HEK293T (cell line): ENCODE results near the gene RFC2.
"Not testable (repeated sequence)": the region's sequence is repeated elsewhere in the genome, so short reads cannot be mapped to it uniquely, and the experiment has no call there.

Experiments
- CTCF ChIA-PET: fragments of 350-600 bp; formaldehyde crosslinking; extraction: SDS; loops from one replicate; lab custom pipeline; 2021; ENCODE audit warnings: antibody characterized with exemption, inconsistent platforms; lab: Yijun Ruan, JAX
- POLR2A ChIA-PET: fragments of 350-600 bp; formaldehyde crosslinking; extraction: SDS; loops from one replicate; lab custom pipeline; 2020; ENCODE audit warnings: antibody characterized with exemption, inconsistent platforms; lab: Yijun Ruan, JAX
- DNase-seq: peaks from one replicate; pipeline ENCODE4 v3.0.0; 2012; ENCODE audit warnings: mixed read lengths; ENCODE audit errors: extremely low spot score
- ARNT ChIP-seq: fragments of 450-650 bp; IDR thresholded peaks from 2 replicates; pipeline ENCODE4 v1.6.1; 2017; ENCODE audit warnings: mild to moderate bottlenecking
- BHLHE40 ChIP-seq: fragments of 450-650 bp; IDR thresholded peaks from 2 replicates; pipeline ENCODE4 v1.6.1; 2016; ENCODE audit warnings: mild to moderate bottlenecking, moderate library complexity, borderline replicate concordance
- CTBP1 ChIP-seq: fragments of 450-650 bp; IDR thresholded peaks from 2 replicates; pipeline ENCODE4 v1.6.1; 2016; ENCODE audit warnings: borderline replicate concordance
- ELF4 ChIP-seq: fragments of 450-650 bp; IDR thresholded peaks from 2 replicates; pipeline ENCODE4 v1.6.1; 2017; ENCODE audit warnings: antibody characterized with exemption
- FOXA1 ChIP-seq: fragments of 450-650 bp; IDR thresholded peaks from 2 replicates; pipeline ENCODE4 v1.6.1; 2016; ENCODE audit warnings: mild to moderate bottlenecking
- FOXK2 ChIP-seq: fragments of 450-650 bp; IDR thresholded peaks from 2 replicates; pipeline ENCODE4 v1.6.1; 2016; ENCODE audit warnings: mild to moderate bottlenecking
- FOXM1 ChIP-seq: fragments of 450-650 bp; IDR thresholded peaks from 2 replicates; pipeline ENCODE4 v1.6.1; 2017; ENCODE audit warnings: mild to moderate bottlenecking, borderline replicate concordance
- HDGF ChIP-seq: fragments of 450-650 bp; IDR thresholded peaks from 2 replicates; pipeline ENCODE4 v1.6.1; 2017; ENCODE audit warnings: antibody characterized with exemption, borderline replicate concordance
- L3MBTL2 ChIP-seq: fragments of 450-650 bp; conservative IDR thresholded peaks from 2 replicates; pipeline ENCODE4 v1.6.1; 2016; ENCODE audit warnings: mild to moderate bottlenecking
- LEF1 ChIP-seq: fragments of 450-650 bp; IDR thresholded peaks from 2 replicates; pipeline ENCODE4 v1.6.1; 2017; ENCODE audit warnings: mild to moderate bottlenecking, borderline replicate concordance
- NFRKB ChIP-seq: fragments of 450-650 bp; IDR thresholded peaks from 2 replicates; pipeline ENCODE4 v1.6.1; 2016; ENCODE audit warnings: mild to moderate bottlenecking, moderate library complexity
- SP1 ChIP-seq: fragments of 450-650 bp; IDR thresholded peaks from 2 replicates; pipeline ENCODE4 v1.6.1; 2017
- SUZ12 ChIP-seq: fragments of 450-650 bp; IDR thresholded peaks from 2 replicates; pipeline ENCODE4 v1.6.1; 2016; ENCODE audit warnings: mild to moderate bottlenecking
- TARDBP ChIP-seq: fragments of 450-650 bp; IDR thresholded peaks from 2 replicates; pipeline ENCODE4 v1.6.1; 2016
- ZNF384 ChIP-seq: fragments of 450-650 bp; IDR thresholded peaks from 2 replicates; pipeline ENCODE4 v1.6.1; 2016
- TF ChIP-seq, protein P1 (sequence below): fragments of 450-650 bp; IDR thresholded peaks from 2 replicates; pipeline ENCODE4 v1.6.1; 2016

RFC2 gene

DNA sequence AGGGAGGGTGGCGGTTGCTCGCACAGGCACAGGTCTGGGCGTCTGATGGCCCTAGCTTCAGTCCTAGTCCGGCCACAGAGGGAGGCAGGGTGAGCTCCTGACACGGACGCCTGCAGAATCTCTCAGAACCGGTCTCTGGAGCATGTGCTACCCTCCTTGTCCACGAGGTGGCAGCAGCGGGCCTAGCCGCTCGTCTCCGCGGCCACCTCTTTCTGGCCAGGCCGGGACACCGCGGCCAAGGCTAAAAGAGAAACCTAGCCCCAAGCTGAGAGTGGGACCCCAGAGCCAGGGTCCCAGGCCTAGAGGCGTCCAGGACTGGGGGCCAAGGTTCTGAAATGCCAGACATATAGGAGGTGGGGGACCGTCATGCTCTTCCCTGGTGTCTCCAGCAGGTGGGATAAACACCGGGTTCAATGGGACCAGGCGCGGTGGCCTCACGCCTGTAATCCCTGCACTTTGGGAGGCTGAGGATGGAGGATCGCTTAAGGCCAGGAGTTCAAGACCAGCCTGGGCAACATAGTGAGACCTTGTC lies 47.5 kb downstream of the RFC2 start:
- ChIA-PET CTCF (interaction anchor here (0.5 to 4.1 kb wide), 26 partner anchors 9 to 1812 kb away, joined by 3 to 83 read pairs (median 3); no protein-coding TSS in a partner anchor), POLR2A (interaction anchor here (1.5 kb wide), 1 partner anchor 195 kb away, joined by 8 read pairs; no protein-coding TSS in a partner anchor)
- TF ChIP-seq NFRKB = no peak
- TF ChIP-seq FOXM1 = no peak
- no peak for TF ChIP-seq FOXK2
- 0 out of 2 replicates have a peak, but pooled peaks have one; percentile 65 for TF ChIP-seq HDGF
- no peak for TF ChIP-seq L3MBTL2
- no peak for TF ChIP-seq ARNT
- peak; percentile 85 for DNase-seq

DNA sequence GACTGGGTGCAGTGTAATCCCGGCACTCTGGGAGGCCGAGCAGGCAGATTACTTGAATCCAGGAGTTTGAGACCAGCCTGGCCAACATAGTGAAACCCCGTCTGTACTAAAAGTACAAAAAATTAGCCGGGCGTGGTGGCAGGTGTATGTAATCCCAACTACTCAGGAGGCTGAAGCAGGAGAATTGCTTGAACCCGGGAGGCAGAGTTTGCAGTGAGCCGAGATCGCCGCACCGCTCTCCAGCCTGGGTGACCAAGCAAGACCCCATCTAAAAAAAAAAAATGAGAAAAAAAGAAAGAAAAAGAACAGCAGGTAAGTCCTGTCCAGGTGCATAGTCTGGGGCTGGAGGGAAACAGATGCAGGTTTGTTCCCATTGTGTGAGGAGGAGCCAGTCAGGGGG lies 48.1 kb downstream of the RFC2 start:
- POLR2A ChIA-PET = interaction anchor here (1.5 kb wide), 1 partner anchor 195 kb away, joined by 8 read pairs; no protein-coding TSS in a partner anchor
- not testable (repeated sequence) for DNase-seq
- CTCF ChIA-PET = interaction anchor here (0.5 to 4.1 kb wide), 21 partner anchors 8 to 347 kb away, joined by 3 to 83 read pairs (median 3); no protein-coding TSS in a partner anchor

DNA sequence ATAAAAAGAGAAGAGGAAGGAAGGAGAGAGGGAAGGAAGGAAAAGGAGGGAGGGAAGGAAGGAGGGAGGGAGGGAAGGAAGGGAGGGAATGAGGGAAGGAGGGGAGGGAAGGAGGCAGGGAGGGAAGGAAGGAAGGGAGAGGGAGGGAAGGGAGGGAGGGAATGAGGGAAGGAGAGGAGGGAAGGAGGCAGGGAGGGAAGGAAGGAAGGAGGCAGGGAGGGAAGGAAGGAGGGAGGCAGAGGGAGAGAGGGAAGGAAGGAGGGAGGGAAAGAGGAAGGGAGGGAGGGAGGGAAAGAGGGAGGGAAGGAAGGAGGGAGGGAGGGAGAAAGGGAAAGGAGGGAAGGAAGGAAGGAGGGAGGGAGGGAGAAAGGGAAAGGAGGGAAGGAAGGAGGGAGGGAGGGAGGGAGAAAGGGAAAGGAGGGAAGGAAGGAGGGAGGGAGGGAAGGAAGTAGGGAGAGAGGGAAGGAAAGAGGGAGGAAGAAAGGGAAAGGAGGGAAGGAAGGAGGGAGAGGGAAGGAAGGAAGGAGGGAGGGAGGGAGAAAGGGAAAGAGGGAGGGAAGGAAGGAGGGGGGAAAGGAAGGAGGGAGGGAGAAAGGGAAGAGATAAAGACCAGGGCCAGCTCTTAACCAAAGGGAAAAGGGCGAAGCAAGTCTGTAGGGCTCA lies 50.1 kb downstream of the RFC2 start:
- CTCF ChIA-PET = interaction anchor here (0.6 to 4.1 kb wide), 4 partner anchors 27 to 197 kb away, joined by 3 to 83 read pairs (median 7); no protein-coding TSS in a partner anchor
- TF ChIP-seq FOXK2 = no peak
- DNase-seq = no peak
- POLR2A ChIA-PET = no interaction called here

DNA sequence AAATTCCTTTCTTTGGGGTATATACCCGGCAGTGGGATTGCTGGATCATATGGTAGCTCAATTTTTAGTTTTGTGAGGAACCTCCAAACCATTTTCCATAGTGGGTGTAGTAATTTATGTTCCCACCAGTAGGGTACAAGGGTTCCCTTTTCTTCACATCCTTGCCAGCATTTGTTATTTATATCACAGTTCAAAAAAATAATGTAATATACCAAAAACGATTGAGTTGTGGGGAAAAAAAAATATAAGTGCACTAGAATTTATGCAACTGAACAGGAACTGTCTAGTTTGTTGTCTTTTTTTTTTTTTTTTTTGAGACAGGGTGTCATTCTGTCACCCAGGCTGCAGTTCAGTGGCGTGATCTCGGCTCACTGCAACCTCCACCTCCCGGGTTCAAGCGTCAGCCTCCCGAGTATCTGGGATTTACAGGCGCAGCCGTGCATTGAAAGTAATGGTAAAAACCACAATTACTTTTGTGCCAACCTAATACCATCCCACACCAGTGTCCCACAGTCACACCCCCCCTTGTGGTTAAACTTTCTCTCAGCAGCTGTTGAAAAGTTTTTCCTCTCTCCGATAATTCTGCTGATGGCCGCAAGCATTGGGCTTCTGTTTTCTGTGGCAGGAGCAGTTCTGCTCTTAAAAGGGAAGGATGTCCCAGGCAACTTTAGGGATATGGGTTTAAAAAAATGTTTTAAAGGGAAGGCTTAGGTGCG lies 51.2 kb downstream of the RFC2 start:
- ChIA-PET CTCF (interaction anchor here (0.8 to 1.2 kb wide), 3 partner anchors 147 to 198 kb away, joined by 3 to 9 read pairs (median 5); no protein-coding TSS in a partner anchor), POLR2A (no interaction called here)
- DNase-seq = no peak
- no peak for TF ChIP-seq FOXM1
- no peak for TF ChIP-seq CTBP1
- TF ChIP-seq, protein P1, sequence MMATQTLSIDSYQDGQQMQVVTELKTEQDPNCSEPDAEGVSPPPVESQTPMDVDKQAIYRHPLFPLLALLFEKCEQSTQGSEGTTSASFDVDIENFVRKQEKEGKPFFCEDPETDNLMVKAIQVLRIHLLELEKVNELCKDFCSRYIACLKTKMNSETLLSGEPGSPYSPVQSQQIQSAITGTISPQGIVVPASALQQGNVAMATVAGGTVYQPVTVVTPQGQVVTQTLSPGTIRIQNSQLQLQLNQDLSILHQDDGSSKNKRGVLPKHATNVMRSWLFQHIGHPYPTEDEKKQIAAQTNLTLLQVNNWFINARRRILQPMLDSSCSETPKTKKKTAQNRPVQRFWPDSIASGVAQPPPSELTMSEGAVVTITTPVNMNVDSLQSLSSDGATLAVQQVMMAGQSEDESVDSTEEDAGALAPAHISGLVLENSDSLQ = no peak
- no peak for TF ChIP-seq SP1
- no peak for TF ChIP-seq BHLHE40
- no peak for TF ChIP-seq NFRKB
- TF ChIP-seq FOXK2 = no peak
- TF ChIP-seq L3MBTL2 = no peak
- no peak for TF ChIP-seq FOXA1
- no peak for TF ChIP-seq ARNT

DNA sequence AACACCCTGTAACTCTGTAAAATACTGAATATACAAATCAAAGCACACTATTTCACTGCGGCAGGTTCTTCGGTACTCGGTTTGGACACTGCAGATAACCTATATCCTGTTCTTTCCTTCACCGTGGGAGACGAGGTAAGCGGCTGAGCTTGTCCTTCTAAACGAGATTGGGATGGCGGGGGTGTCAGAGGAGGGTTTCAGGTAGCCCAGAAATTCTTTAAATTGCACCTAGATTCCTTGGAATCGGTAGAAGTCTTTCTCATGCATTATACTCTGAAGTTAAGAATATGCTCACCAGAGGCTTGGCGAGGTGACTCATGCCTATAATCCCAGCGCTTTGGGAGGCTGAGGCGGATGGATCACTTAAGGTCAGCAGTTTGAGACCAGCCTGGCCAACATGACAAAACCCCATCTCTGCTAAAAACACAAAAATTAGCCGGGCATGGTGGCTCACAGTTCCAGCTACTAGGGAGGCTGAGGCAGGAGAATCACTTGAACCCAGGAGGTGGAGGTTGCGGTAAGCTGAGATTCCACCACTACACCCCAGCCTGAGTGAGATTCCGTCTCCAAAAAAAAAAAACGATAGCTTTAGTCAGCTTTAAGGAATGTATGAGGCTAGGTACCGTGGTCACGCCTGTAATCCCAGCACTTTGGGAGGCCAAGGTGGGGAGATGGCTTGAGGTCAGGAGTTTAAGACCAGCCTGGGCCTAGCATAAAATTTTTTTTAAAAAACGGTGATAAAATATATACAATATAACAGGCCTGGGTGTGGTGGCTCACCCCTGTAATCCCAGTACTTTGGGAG lies 54.4 kb downstream of the RFC2 start:
- CTCF ChIA-PET = interaction anchor here (0.6 to 2.1 kb wide), 6 partner anchors 10 to 201 kb away, joined by 3 to 7 read pairs (median 4); no protein-coding TSS in a partner anchor
- TF ChIP-seq HDGF (no peak), SUZ12 (no peak), FOXK2 (no peak), L3MBTL2 (no peak), SP1 (no peak), FOXM1 (no peak), LEF1 (no peak), TARDBP (no peak), ARNT (no peak), ELF4 (no peak), ZNF384 (no peak), BHLHE40 (no peak), FOXA1 (no peak), CTBP1 (no peak), NFRKB (no peak)
- TF ChIP-seq, protein P1 = no peak
- POLR2A ChIA-PET = no interaction called here
- no peak for DNase-seq

DNA sequence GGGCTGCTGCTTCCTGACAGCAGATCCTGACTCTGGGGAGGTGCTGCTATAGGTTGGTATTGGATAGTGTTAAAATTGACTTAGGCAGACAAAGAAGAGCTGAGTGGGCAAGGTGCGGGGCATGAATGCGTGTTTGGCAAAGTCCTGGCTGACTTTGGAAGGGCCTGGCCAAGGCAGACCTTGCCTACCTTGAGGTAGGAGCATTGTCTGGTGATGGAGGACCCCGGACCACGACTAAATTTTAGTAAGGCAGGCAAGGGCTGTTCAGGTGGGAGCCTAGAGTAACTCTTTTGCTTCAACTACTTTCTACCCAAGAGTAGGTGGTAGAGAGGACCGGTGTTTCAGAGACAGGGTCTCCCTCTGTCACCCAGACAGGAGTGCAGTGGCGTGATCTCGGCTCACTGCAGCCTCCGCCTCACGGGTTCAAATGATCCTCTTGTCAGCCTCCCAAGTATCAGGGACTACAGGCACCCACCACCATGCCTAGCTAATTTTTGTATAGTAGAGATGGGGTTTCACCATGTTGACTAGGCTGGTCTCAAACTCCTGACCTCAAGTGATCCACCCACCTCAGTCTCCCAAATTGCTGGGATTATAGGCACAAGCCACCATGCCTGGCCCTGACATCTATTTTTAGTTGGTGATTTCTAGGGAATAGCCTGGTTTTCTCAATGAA lies 56.6 kb downstream of the RFC2 start:
- no peak for TF ChIP-seq ZNF384
- no peak for TF ChIP-seq CTBP1
- no peak for TF ChIP-seq ELF4
- TF ChIP-seq, protein P1 = no peak
- no peak for TF ChIP-seq HDGF
- no peak for TF ChIP-seq SP1
- no peak for TF ChIP-seq L3MBTL2
- TF ChIP-seq BHLHE40 = no peak
- TF ChIP-seq FOXA1 = no peak
- no peak for TF ChIP-seq FOXK2
- TF ChIP-seq FOXM1 = no peak
- no peak for TF ChIP-seq ARNT
- TF ChIP-seq LEF1 = no peak
- no peak for DNase-seq
- ChIA-PET CTCF (interaction anchor here (0.6 to 2.1 kb wide), 3 partner anchors 9 to 203 kb away, joined by 3 to 9 read pairs (median 7); no protein-coding TSS in a partner anchor), POLR2A (interaction anchor here (0.7 kb wide), 1 partner anchor 20 kb away, joined by 3 read pairs; no protein-coding TSS in a partner anchor)

DNA sequence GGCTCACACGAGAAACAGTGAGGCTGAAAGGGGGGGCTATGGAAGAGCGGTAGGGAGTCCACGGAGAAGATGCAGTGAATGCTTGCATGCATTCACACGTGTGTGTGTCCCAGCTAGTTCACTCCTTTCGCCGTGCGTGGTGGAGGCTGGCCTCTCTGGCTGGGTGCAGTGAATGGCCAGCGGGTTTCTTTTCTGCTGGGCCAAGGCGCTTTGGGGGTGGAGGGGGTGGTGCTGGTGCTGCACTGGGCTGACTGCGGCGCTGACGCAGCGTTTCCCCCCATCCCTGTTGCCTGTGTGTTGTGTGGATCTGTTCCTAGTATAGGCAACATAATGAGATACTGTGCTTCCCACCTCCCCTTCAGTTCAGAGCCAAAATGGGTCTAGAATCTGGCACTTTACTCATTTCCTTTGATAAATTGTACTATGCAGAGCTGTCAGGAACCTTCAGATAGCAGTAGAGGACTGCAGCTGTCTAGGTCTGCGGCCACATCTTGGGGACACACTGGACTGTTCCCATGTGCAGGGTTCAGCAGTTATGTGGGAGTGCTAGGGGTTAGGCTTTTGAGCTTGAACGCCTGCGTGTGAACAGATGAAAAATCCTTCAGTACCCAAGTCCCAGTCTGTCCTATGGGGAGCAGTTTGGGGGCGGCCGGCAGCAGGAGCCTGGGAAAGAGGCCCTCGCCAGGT lies 58.1 kb downstream of the RFC2 start:
- CTCF ChIA-PET, POLR2A ChIA-PET, DNase-seq: not testable (repeated sequence)

DNA sequence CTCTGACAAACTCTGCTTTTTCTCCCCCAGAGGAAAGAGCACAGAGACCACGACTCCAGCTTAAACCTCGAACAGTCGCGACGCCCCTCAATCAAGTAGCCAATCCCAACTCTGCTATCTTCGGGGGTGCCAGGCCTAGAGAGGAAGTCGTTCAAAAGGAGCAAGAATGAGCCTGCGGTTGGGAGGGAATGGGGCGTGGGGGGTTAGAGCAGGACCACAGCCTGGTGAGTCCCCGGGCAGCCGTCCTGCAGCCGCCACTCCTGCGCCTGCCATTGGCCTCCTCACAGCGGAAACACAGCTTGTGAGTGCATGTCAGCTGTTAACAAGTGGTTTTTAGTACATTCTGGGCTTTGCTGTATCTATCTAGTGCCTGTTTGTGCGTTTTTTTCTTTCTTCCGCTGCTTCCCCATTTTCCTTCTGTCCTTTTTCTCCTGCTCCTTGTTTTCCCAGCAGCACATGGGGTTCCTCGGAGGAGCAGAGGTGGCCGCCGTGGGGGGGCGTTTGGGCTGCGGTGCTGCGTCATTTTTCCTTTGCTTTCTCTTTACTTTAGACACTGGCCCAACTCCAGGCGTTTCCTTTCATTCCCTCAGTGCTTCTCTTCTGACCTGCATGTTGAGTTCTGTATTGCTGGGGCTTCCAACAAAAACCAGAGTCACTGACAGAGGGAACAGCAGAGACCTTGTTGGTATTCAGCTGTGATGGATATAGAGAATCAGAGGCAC lies 58.9 kb downstream of the RFC2 start:
- DNase-seq, CTCF ChIA-PET, POLR2A ChIA-PET: not testable (repeated sequence)
